Smooth muscle cell (in vitro differentiated cells): ENCODE measurements around the gene SUN1. TPM values are rescaled to one million over a fixed set of nuclear protein-coding genes. Genes with fewer than 3 reads are reported as not detected.

Source experiments
- DNase-seq: peaks from one replicate; lab custom pipeline; 2025; ENCODE audit not compliant: unreplicated experiment; lab: John Stamatoyannopoulos, UW
- H2AFZ ChIP-seq: fragments of 200-600 bp; sonication (generic); 2 replicates; pipeline ENCODE4 v1.6.0; 2016; ENCODE audit warnings: antibody characterized with exemption, low read depth, mild to moderate bottlenecking
- H3F3A ChIP-seq: fragments of 200-600 bp; sonication (generic); 2 replicates; pipeline ENCODE4 v1.6.0; 2017; ENCODE audit warnings: antibody characterized with exemption, low read depth
- H3K27ac ChIP-seq: fragments of 200-600 bp; sonication (generic); 2 replicates; pipeline ENCODE4 v1.5.1; 2016; ENCODE audit warnings: low read depth, mild to moderate bottlenecking
- H3K27me3 ChIP-seq: fragments of 200-600 bp; sonication (generic); 2 replicates; pipeline ENCODE4 v1.6.1; 2016; ENCODE audit warnings: low read depth, mild to moderate bottlenecking
- H3K36me3 ChIP-seq: fragments of 200-600 bp; sonication (generic); 2 replicates; pipeline ENCODE4 v1.5.1; 2016; ENCODE audit warnings: low read depth
- H3K4me1 ChIP-seq: fragments of 200-600 bp; sonication (generic); 2 replicates; pipeline ENCODE4 v1.5.1; 2016; ENCODE audit warnings: low read depth
- H3K4me2 ChIP-seq: fragments of 200-600 bp; sonication (generic); 2 replicates; pipeline ENCODE4 v1.6.0; 2016; ENCODE audit warnings: mild to moderate bottlenecking
- H3K4me3 ChIP-seq: fragments of 200-600 bp; sonication (generic); 2 replicates; pipeline ENCODE4 v1.5.1; 2016; ENCODE audit warnings: mild to moderate bottlenecking
- H3K79me2 ChIP-seq: fragments of 200-600 bp; sonication (generic); 2 replicates; pipeline ENCODE4 v1.6.0; 2016; ENCODE audit warnings: low read depth, mild to moderate bottlenecking
- H3K9ac ChIP-seq: fragments of 200-600 bp; sonication (generic); 2 replicates; pipeline ENCODE4 v1.6.0; 2016; ENCODE audit warnings: low read depth
- H3K9me3 ChIP-seq: fragments of 200-600 bp; sonication (generic); replicated peaks from 2 replicates; pipeline ENCODE4 v1.5.1; 2016; ENCODE audit warnings: low read depth
- H4K20me1 ChIP-seq: fragments of 200-600 bp; sonication (generic); 2 replicates; pipeline ENCODE4 v1.6.0; 2016; ENCODE audit warnings: low read depth
- CTCF ChIP-seq: fragments of 200-600 bp; sonication (generic); IDR thresholded peaks from 2 replicates; pipeline ENCODE4 v1.5.1; 2017; ENCODE audit warnings: borderline replicate concordance, mild to moderate bottlenecking, antibody characterized with exemption; ENCODE audit not compliant: insufficient read depth, poor library complexity, severe bottlenecking
- WGBS: methylation state at CpG from one replicate; pipeline ENCODE4 v1.1.7; 2016; ENCODE audit warnings: low lambda C conversion rate; 5-methylcytosine and 5-hydroxymethylcytosine counted together
- polyA plus RNA-seq: library from polyadenylated mRNA; unstranded; fragments of >200 nt; fragmentation: Nextera tagmentation; extraction: Ambion mirVana; gene quantifications from 2 replicates; pipeline ENCODE4 v1.2.1, GENCODE V29; 2016
- total RNA-seq: library from RNA; depleted of rRNA; stranded (reverse); fragments of >200 nt; gene quantifications from 2 replicates; pipeline ENCODE4 v1.2.3, GENCODE V29; 2014

The SUN1 gene
- total and polyA plus RNA-seq, 2 experiments from 2014 or later = 50.7 to 90.3 TPM

- no peak for TF ChIP-seq CTCF
- no peak for DNase-seq
- Histone ChIP-seq H3K9me3 (no peaks in the 10 kb centered on the region), H4K20me1 (no peaks in the 10 kb centered on the region), H3K79me2 (no peaks in the 10 kb centered on the region), H3K4me3 (no peak overlapping the region), H3K4me1 (no peaks in the 10 kb centered on the region), H3K36me3 (no peaks in the 10 kb centered on the region), H3K27me3 (no peaks in the 10 kb centered on the region), H3F3A (no peaks in the 10 kb centered on the region), H3K27ac (no peak overlapping the region), H3K4me2 (no peak overlapping the region), H2AFZ (no peak overlapping the region), H3K9ac (no peak overlapping the region)
- WGBS = 84% methylated on average over 18 of the region's 18 CpGs
These were observed 27.0 kb upstream of the SUN1 start for GRCh38 chr7:805261-805660.

- H3K9me3 ChIP-seq = no peaks in the 10 kb centered on the region
- peak overlapping the region; percentile 91 for H3K4me2 ChIP-seq
- peak; percentile 31 for DNase-seq
- peak overlapping the region; percentile 32 for H3K27ac ChIP-seq
- no peaks in the 10 kb centered on the region for H3K36me3 ChIP-seq
- peak overlapping the region; percentile 64 for H3K9ac ChIP-seq
- peak overlapping the region; percentile 83 for H3K4me3 ChIP-seq
- peaks cover 15% of the 10 kb centered on the region for H3F3A ChIP-seq
- no peaks in the 10 kb centered on the region for H3K27me3 ChIP-seq
- no peak for TF ChIP-seq CTCF
- no peak overlapping the region for H2AFZ ChIP-seq
- H4K20me1 ChIP-seq = peaks cover 36% of the 10 kb centered on the region
- H3K4me1 ChIP-seq = peaks cover 12% of the 10 kb centered on the region
- H3K79me2 ChIP-seq = peaks cover 39% of the 10 kb centered on the region
- 18% methylated on average over 40 of the region's 56 CpGs for WGBS
These were observed 16.7 kb upstream of the SUN1 start for GRCh38 chr7:815284-816216.

GRCh38 chr7:816300-816750 is 16.0 kb upstream of the SUN1 start:
- Histone ChIP-seq H3K9me3 (no peaks in the 10 kb centered on the region), H2AFZ (no peak overlapping the region), H3K4me2 (peak overlapping the region; percentile 91), H3K27ac (peak overlapping the region; percentile 32), H4K20me1 (peaks cover 43% of the 10 kb centered on the region), H3F3A (peaks cover 15% of the 10 kb centered on the region), H3K27me3 (no peaks in the 10 kb centered on the region), H3K36me3 (no peaks in the 10 kb centered on the region), H3K9ac (peak overlapping the region; percentile 64), H3K79me2 (peaks cover 47% of the 10 kb centered on the region), H3K4me1 (peaks cover 12% of the 10 kb centered on the region), H3K4me3 (peak overlapping the region; percentile 83)
- peak; percentile 89 for DNase-seq
- WGBS = 2% methylated on average over 8 of the region's 51 CpGs
- no peak for TF ChIP-seq CTCF
